ENCODE measurements around the gene LRFN4. TPM values are rescaled to one million over a fixed set of nuclear protein-coding genes. Genes with fewer than 3 reads are reported as not detected.
A peak's percentile ranks its signal among the peaks of the same experiment; 100 is the strongest.
"Not testable (repeated sequence)": the region's sequence is repeated elsewhere in the genome, so short reads cannot be mapped to it uniquely, and the experiment has no call there.

The LRFN4 gene
- polyA plus RNA-seq (ENCODE audit: insufficient read length in 3 of 3), result 10 to 100 TPM; 11.7 to 13.3 (median 13.2) TPM

DNA sequence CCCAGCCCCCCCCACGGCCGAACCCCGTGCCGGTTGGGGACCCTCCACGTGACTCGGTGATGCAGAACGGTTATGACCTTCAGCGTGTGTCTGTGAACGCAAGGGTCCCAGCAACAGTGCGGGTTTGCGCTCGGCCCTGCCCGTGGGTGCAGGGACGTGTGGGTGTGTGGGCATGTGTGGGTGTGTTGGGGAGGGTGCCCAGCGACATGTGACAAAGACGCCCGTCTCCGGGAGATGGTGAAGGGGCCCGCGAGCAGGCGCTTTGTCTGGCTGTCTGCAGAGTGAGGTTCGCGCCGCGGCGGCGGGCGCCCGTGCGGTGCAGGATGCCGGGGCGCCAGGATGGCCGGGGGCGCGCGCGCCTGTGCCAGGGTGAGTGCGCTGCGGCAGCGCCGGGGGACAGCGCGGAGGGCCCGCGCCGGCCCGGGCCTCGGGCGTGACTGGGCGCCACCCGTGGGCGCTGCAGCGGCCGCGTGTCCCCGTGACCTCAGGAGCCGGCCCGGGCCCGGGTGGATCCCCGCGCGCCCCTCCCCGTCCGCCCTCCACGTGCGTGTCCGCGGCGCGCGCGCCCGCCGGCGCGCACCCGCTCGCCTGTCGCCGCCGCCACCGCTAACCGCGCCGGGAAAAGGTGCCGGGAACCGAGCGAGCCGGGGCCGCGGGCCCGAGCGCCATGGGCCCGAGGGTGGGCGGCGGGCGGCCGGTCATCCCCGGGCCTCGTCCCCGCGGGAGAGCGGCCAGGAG is at the start of gene LRFN4:
Gene LRFN4 (plus strand): TSS at position 569 of the 738 bp plus-strand sequence. CDS start 681 bp downstream, outside the sequence.
- no peak for DNase-seq (ENCODE audit: low read depth in 3 of 3, low spot score in 2 of 3)

DNA sequence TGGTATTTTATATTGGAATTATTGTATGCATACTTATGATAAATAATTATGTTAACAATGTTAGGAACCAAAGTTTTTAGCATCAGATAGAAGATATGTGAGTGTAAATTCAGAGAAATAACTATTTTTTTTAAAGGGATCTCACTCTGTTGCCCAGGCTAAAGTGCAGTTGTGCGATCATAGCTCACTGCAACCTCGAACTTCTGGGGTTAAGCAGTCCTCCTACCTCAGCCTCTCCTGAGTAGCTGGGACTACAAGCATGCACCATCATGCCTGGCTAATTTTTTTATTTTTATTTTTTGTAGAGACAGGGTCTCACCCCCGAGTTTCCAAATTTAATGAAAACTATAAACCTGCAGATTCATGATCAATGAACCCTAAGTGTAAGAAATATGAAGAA is 47.3 kb upstream of the LRFN4 start:
- DNase-seq (ENCODE audit: low read depth in 3 of 3, low spot score in 2 of 3), result no peak

DNA sequence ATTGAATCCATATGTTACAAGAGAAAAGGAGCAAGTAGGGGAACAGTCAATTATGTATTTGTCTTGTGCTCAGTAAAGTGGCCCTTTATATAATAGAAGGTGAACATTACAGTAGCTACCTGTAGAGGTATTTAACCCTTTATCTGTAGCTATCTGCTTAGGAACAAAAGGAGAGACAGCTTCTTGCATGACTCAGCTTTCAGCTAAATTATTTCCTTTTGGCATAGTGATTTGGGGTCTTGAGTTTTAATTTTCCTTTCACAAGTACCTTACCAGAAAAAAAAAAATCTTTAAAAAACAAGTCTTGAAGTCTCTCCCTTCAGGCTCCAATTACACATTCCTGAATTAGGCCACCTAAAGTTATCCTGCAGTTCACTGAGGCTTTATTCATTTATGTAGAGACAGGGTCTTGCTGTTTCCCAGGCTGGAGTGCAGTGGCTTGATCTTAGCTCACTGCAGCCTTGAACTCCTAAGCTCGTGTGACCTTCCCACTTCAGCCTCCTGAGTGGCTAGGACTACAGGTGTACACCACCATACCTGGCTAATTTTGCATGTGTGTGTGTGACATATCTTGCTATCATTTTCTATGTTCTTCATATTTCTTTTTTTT is 46.2 kb upstream of the LRFN4 start:
- no peak for DNase-seq (ENCODE audit: low read depth in 3 of 3, low spot score in 2 of 3)

DNA sequence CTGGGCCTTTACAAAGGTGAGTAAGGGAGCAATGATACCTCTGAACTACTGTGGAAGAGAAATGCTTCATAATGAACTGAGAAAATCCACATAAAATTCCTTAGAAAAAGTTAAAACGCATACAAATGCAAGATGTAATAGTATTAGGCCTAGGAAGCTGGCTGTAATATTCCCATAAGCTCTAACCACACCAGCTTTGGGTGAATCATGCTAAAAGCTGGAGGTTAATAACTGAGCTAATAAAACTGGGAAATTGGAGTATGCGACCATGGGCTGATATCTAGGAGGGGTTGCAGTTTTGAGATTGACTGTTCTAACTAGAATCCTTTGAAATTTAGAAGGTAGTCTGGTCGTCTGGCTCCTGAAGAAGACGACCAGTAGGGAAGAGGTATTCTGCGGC is 42.2 kb upstream of the LRFN4 start:
- no peak for DNase-seq (ENCODE audit: low read depth in 3 of 3, low spot score in 2 of 3)

DNA sequence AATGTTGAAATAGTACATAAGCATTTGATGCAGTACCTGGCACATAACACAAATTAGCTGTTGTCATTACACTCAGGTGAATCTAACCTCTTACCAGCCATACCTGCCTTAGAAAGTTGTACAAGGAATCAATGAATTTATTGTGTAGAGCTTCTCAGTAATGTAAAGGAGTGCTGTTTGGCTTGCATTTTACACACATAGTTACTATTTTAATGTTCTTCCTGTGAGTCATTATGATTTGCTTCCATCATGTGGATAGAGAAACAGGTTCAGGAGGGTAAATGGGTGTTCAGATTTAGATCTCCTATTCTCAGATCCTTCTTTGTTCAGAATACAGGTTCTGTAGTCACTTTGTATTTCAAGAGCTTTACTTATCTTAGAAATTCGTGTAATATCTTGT is 41.2 kb upstream of the LRFN4 start:
- DNase-seq (ENCODE audit: low read depth in 3 of 3, low spot score in 2 of 3), result no peak

DNA sequence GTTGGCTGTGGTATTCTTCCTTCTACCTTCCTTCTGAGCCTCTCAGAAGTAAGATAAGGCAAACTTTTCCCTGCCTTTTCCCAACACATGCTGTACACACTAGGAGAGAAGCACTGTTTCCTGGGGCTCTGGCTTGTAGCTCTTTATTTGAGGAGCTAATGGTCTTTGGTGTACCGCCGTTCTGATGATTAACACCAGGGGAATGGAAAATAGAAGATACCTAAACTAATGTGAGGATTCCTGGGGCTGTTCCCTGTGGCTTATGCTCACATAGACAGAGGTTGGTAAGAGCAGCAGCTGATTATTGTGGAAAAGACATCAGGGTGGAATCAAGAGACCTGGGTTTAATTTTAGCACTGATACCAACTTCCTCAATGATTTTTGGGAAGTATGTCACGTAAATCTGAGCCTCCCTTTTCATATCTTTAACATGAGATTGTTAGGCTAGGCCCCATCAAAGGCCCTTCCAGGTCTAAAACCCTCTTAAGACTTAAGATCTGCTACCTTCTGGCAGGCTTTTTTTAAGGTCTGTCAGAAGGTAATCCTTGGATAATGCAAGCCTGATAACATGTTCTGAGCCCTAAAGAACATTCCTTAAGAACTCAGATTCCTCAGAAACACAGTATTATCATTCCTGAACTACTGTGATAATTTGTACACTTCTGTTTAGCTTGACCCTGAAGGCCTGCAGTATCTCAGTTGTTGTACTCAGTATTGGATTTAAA is 38.5 kb upstream of the LRFN4 start:
- DNase-seq (ENCODE audit: low read depth in 3 of 3, low spot score in 2 of 3), result no peak

DNA sequence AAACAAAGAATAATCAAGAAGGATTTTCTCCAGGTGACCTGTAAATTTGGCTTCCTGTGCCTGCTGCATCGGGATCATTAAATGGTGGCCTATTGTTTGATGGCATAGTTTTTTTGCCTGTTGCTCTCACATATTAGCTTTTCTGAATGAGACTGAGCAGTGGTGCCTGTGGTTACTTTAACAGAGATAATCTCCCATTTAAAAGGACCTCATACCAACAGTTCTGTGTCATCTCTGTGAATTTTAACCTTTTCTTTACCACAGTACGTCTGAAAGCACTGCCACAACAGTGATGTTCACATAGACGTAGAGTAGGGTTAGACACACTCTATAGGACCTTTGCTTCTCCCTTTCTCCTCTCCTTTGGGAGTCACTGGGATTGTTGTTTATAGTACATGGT is 36.5 kb upstream of the LRFN4 start:
- no peak for DNase-seq (ENCODE audit: low read depth in 3 of 3, low spot score in 2 of 3)

DNA sequence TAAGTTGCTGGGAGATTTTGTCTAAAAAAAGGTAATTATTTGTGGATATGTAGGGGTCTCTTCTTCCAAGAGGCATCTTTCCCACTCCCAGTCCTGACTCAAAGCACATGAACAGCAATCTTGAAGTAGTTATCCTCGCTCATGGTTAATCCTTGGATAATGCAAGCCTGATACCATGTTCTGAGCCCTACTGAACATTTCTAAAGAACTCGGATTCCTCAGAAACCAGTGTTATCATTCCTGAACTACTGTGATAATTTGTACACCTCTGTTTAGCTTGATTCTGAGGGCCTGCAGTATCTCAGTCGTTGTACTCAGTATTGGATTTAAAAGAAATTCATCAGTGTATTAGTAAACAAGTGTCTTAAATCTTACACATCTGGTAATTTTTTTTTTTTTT is 36.0 kb upstream of the LRFN4 start:
- no peak for DNase-seq (ENCODE audit: low read depth in 3 of 3, low spot score in 2 of 3)

DNA sequence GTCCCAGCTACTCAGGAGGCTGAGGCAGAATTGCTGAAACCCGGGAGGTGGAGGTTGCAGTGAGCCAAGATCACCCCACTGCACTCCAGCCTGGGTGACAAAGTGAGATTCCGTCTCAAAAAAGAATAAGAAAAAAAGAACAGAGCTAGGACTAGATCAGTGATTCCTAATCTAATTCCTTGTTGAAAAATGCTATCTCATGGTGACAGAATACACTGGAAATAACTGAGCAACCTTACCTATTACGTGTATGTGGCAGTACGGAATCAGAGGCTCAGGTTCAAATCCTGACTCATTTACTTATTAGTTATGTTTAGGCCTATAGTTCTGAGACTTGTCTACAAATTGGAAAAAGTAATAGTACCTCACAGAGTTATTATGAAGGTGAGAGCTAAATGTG is 33.2 kb upstream of the LRFN4 start:
- no peak for DNase-seq (ENCODE audit: low read depth in 3 of 3, low spot score in 2 of 3)

DNA sequence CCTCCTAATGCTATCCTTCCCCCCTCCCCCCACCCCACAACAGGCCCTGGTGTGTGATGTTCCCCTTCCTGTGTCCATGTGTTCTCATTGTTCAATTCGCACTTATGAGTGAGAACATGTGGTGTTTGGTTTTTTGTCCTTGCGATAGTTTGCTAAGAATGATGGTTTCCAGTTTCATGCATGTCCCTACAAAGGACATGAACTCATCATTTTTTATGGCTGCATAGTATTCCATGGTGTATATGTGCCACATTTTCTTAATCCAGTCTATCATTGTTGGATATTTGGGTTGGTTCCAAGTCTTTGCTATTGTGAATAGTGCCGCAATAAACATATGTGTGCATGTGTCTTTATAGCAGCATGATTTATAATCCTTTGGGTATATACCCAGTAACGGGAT is 32.3 kb upstream of the LRFN4 start:
- not testable (repeated sequence) for DNase-seq (ENCODE audit: low read depth in 3 of 3, low spot score in 2 of 3)

DNA sequence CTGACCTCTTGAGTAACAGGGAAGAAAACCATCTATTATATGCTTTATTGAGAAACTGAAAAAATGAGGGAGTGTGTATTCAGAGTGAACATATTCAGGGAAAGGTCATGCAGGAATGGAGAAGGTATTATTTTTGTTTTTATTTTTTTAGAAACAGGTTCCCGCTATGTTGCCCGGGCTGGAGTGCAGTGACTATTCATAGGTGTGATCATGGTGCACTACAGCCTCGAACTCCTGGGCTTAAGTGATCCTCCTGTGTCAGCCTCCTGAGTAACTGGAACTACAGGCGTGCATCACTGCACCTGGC is 22.4 kb upstream of the LRFN4 start:
- DNase-seq (ENCODE audit: low read depth in 3 of 3, low spot score in 2 of 3), result no peak

DNA sequence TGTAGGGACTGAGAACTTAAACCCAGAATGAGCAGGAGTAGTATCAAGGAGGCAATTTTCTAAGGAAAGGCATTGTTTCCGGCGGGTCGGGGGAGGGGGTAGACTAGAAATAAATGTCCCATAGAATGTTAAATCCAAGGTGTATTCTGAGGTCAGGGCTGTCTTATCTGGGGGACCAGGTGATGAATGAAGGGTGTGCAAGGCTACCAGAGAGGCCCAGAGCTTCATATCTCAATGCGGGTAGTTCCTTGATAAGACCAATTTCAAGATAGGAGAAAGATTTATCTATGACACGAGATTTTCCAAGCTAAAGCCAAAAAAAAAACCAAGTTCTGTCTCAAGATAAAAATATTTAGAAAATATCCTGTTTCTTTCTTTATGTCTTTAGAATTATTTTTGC is 21.9 kb upstream of the LRFN4 start:
- no peak for DNase-seq (ENCODE audit: low read depth in 3 of 3, low spot score in 2 of 3)

DNA sequence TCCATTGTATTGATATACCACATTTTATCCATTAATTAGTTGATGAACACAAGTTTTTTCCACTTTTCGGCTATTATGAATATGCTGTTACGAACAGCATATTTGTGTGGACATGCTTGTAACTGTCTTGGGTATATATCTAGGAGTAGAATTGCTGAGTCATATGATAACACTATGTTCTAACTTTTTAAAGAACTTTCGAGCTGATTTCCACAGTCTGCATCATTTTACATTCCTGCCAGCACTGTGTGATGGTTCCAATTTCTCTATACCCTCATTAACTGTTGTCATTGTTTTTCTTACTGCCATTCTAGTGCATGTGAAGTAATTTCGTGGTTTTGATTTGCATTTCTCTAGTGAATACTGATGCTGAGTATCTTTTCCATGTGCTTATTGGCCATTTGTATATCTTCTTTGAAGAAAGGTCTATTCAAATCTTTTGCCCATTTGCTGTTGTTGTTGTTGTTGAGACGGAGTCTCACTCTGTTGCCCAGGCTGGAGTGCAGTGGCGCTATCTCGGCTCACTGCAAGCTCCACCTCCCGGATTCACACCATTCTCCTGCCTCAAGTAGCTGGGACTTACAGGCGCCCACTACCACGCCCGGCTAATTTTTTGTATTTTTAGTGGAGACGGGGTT is 21.0 kb upstream of the LRFN4 start:
- no peak for DNase-seq (ENCODE audit: low read depth in 3 of 3, low spot score in 2 of 3)

DNA sequence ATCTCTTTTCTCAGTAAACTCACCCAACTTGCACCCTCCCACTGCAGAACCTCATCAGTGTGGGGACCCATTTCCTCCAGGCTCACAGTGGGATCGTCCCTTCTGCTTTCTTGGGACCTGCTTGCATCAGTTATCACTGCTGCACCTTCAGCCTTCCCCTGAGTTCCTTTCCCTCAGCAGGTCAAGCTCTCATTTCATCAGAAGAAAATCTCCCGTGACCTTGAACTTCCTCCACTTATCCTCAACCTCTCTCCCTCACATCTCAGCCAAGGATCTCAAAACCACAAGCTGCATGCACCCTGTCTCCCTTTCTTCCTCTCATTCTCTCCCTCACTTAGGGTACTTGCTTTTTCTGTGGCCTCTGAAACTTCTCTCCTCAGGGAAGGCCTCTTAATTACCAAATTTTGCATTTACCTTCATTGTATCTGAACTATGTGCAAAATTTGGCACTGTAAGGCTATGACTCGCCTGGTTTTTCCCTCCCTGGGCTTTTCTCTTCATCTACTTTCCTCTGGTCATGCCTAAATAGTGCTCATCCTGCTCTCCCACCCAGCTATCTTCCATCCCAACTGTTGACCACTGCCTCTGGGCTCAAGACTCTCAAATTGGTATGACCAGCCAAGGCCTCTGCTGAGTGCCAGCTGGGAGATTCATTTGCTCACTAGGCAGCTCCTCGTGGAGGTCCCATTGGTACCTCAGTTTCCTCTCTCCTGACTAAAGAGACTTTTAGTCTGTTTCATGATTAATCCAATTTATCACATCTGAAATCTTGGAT is 16.4 kb upstream of the LRFN4 start:
- DNase-seq (ENCODE audit: low read depth in 3 of 3, low spot score in 2 of 3), result no peak

DNA sequence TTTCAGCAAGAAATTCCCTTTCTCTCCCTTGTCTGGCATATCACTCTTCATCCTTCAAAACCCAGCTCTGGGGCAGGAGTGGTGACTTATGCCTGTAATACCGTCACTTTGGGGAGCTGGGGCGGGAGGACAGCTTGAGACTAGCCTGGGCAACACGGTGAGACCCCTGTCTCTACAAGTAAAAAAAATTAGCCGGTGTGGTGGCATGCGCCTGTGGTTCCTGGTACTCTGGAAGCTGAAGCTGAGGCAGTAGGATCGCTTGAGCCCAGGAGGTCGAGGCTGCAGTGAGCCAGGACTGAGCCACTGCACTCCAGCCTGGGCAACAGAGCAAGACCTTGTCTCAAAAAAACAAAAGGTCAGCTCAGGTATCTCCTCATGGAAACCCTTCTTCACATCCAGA is 15.0 kb upstream of the LRFN4 start:
- no peak for DNase-seq (ENCODE audit: low read depth in 3 of 3, low spot score in 2 of 3)

DNA sequence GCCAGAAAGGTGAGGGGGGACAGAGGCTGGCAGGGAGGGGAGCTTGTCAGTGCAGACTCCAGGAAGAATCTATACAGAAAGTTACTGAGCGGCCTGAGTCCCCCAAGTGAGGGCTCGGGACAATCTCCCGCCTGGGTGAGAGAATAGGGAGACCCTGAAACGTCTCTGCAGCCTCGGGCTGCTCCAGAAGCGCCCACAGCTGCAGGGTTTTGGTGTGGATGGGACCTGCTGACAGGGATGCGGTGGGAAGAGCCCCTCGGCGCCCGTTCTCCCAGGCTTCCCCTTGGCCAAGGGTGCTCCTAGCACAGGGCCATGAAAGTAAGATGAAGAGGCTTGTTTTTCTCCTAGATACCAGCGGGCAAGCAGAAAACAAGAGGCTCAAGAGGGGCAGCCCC is 14.4 kb upstream of the LRFN4 start:
- no peak for DNase-seq (ENCODE audit: low read depth in 3 of 3, low spot score in 2 of 3)

DNA sequence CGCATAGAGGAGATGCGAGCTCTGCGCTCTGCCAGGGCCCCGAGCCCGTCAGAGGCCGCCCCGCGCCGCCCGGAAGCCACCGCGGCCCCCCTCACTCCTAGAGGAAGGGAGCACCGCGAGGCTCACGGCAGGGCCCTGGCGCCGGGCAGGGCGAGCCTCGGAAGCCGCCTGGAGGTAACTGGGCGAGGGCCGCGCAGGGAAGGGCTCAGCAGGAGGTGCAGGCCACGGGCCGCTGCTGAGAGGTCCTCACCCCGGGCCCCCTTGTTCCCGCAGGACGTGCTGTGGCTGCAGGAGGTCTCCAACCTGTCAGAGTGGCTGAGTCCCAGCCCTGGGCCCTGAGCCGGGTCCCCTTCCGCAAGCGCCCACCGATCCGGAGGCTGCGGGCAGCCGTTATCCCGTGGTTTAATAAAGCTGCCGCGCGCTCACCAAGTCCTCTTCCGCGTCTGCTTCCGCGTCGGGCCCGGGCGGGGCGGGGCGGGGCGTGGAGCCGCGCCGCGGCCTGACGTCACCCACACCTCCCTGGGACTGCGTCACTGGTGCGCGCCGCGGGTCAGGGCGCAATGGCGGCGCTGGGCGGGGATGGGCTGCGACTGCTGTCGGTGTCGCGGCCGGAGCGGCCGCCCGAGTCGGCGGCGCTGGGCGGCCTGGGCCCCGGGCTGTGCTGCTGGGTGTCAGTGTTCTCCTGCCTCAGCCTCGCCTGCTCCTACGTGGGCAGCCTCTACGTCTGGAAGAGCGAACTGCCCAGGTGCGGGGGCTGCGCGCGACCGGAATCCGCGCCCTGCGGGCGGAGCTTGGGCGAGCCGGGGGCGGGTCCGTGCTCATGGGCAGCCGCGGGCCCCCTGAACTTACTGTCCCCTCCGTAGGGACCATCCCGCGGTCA is 13.7 kb upstream of the LRFN4 start, which contains the start of gene RCE1:
Gene RCE1 (plus strand): TSS at position 546 of the 880 bp plus-strand sequence. CDS start 15 bp downstream, at position 561.
- DNase-seq (ENCODE audit: low read depth in 3 of 3, low spot score in 2 of 3), result peak in 2 of 3 donors; percentile 65 to 80

DNA sequence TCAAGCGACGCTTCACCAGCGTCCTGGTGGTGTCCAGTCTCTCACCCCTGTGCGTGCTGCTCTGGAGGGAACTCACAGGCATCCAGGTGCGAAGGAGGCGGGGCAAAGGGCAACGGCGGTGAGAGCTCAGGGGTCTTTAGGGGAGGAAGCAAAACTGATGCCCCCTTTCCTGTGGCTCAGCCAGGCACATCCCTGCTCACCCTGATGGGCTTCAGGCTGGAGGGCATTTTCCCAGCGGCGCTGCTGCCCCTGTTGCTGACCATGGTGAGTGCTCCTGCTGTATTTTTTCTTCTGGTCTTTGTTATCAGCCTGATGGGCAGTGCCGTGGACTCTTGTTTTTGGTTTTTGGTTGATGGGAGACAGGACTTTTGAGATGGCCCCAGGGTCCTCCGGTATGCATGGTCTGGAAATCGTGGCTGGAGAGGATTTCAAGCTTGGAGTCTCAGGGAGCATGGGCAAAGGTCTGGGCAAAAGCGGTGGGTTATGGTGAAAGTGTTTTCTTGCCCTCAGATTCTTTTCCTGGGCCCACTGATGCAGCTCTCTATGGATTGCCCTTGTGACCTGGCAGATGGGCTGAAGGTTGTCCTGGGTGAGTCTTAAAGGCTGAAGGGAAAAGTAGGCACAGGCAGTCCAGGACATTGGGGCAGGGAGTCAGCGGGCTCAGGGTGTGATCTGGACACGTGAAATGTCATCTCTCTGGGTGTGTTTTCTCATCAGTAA is 12.9 kb upstream of the LRFN4 start:
- no peak for DNase-seq (ENCODE audit: low read depth in 3 of 3, low spot score in 2 of 3)

Data from right renal cortex interstitium (tissue), 3 donors.